ENCODE results near the gene PCBP3. TPM values are rescaled to one million over a fixed set of nuclear protein-coding genes. Genes with fewer than 3 reads are reported as not detected.

PCBP3 gene
- polyA plus RNA-seq, 1 donor (not counting 4 experiments of a cell fraction or from before 2014, with no cell fraction given), result 0.25 TPM

GRCh38 chr21:45836268-45836655 lies 192.7 kb downstream of the PCBP3 start:
- Histone ChIP-seq H3K27ac (ENCODE audit: control insufficient read depth, insufficient read depth, low read length) (no peak overlapping the region), H3K4me2 (ENCODE audit: control insufficient read depth, extremely low read depth, insufficient read depth, low read depth, low read length) (no peak overlapping the region), H3K9me1 (ENCODE audit: control insufficient read depth, extremely low read depth, insufficient read depth, low read length) (no peaks in the 10 kb centered on the region), H4K20me1 (ENCODE audit: control insufficient read depth, extremely low read depth, insufficient read depth, low read length) (no peaks in the 10 kb centered on the region), H3K27me3 (ENCODE audit: control insufficient read depth, extremely low read depth, insufficient read depth, low read length) (no peaks in the 10 kb centered on the region), H3K9ac (ENCODE audit: control insufficient read depth, extremely low read depth, insufficient read depth, low read length) (no peak overlapping the region), H2AFZ (ENCODE audit: control insufficient read depth, low read length) (no peak overlapping the region), H3K9me3 (ENCODE audit: control insufficient read depth, low read depth, low read length) (peaks cover 8% of the 10 kb centered on the region), H3K36me3 (ENCODE audit: control insufficient read depth in 2 of 2, extremely low read depth in 1 of 2, insufficient read depth in 2 of 2, low read length in 2 of 2) (no peaks in the 10 kb centered on the region), H3K79me2 (ENCODE audit: control insufficient read depth, insufficient read depth, low read length) (no peaks in the 10 kb centered on the region), H3K4me1 (ENCODE audit: control insufficient read depth, extremely low read depth, insufficient read depth, low read length) (peaks cover 9% of the 10 kb centered on the region), H3K4me3 (ENCODE audit: control insufficient read depth in 2 of 3, extremely low read depth in 1 of 3, insufficient read depth in 2 of 3, low read depth in 1 of 3, low read length in 3 of 3) (no peak overlapping the region)
- FAIRE-seq (no peak), DNase-seq (ENCODE audit: low read depth, low spot score) (no peak)
- TF ChIP-seq CTCF (optimal IDR thresholded peaks at IDR 0.05 in 1 of 3, IDR thresholded peaks at IDR 0.05 in 1 of 3, conservative IDR thresholded peaks at IDR 0.05 in 1 of 3; ENCODE audit: extremely low read depth in 1 of 3, insufficient read depth in 2 of 3, low read length in 3 of 3), result no peak
- no peak for TF ChIP-seq EZH2 (IDR thresholded peaks at IDR 0.05; ENCODE audit: low read length)
- dilution Hi-C loops (cut with MboI; ENCODE audit: extremely low pct_ligation_motif_present, low sequenced_read_pairs), result no loop called here

DNA sequence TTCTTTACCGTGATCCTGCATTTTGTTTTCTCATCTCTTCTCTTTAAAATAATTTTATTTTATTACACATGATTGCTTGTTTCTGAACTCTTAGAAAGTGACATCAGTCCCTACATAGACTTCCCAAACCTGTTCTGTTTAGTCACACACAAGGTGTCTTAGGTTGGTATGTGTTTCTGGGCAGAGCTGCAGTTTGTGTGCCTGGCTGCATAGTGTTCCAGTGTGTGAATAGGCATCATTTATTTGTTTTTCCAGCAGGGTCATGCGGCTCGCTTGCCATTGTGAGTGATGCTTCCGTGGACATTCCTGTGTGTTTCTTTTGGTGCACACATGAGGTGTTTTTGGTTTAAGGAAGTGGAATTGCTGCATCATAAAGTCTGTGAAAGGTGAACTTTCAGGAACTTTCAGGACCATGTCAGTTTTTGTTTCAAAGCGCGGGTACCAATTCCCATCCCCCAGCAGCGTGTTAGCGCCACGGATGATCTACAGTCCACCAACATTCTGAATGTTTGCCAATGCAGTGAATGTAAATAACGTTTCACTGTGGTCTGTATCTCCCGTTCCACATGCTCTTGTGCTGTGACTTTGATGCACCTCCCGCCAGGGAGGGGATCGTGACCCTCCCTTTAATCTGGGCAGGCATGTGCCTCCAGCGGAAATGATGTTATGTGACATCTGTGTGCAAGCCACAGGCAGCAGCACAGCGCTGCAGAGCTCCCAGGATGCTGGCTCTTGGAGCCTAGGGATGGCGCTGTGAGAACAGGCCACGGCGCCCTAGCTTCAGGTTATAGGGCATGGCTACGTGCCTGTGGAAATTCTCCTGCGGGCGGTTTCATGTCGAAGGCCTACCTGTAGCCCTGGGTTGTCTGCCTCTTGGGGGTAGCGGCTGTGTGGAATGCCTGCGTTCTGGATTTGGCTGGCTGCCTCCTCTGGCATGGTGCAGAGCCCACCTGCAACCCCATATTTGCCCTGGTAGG lies 193.5 kb downstream of the PCBP3 start:
- Histone ChIP-seq H2AFZ (ENCODE audit: control insufficient read depth, low read length) (no peak overlapping the region), H3K4me2 (ENCODE audit: control insufficient read depth, extremely low read depth, insufficient read depth, low read depth, low read length) (no peak overlapping the region), H4K20me1 (ENCODE audit: control insufficient read depth, extremely low read depth, insufficient read depth, low read length) (no peaks in the 10 kb centered on the region), H3K9ac (ENCODE audit: control insufficient read depth, extremely low read depth, insufficient read depth, low read length) (no peak overlapping the region), H3K9me1 (ENCODE audit: control insufficient read depth, extremely low read depth, insufficient read depth, low read length) (no peaks in the 10 kb centered on the region), H3K9me3 (ENCODE audit: control insufficient read depth, low read depth, low read length) (peaks cover 10% of the 10 kb centered on the region), H3K79me2 (ENCODE audit: control insufficient read depth, insufficient read depth, low read length) (no peaks in the 10 kb centered on the region), H3K36me3 (ENCODE audit: control insufficient read depth in 2 of 2, extremely low read depth in 1 of 2, insufficient read depth in 2 of 2, low read length in 2 of 2) (no peaks in the 10 kb centered on the region), H3K4me1 (ENCODE audit: control insufficient read depth, extremely low read depth, insufficient read depth, low read length) (peaks cover 9% of the 10 kb centered on the region), H3K4me3 (ENCODE audit: control insufficient read depth in 2 of 3, extremely low read depth in 1 of 3, insufficient read depth in 2 of 3, low read depth in 1 of 3, low read length in 3 of 3) (no peak overlapping the region), H3K27me3 (ENCODE audit: control insufficient read depth, extremely low read depth, insufficient read depth, low read length) (no peaks in the 10 kb centered on the region), H3K27ac (ENCODE audit: control insufficient read depth, insufficient read depth, low read length) (no peak overlapping the region)
- dilution Hi-C loops (cut with MboI; ENCODE audit: extremely low pct_ligation_motif_present, low sequenced_read_pairs), result no loop called here
- no peak for TF ChIP-seq CTCF (optimal IDR thresholded peaks at IDR 0.05 in 1 of 3, IDR thresholded peaks at IDR 0.05 in 1 of 3, conservative IDR thresholded peaks at IDR 0.05 in 1 of 3; ENCODE audit: extremely low read depth in 1 of 3, insufficient read depth in 2 of 3, low read length in 3 of 3)
- TF ChIP-seq EZH2 (IDR thresholded peaks at IDR 0.05; ENCODE audit: low read length), result no peak
- no peak for FAIRE-seq
- no peak for DNase-seq (ENCODE audit: low read depth, low spot score)
